ENCODE measurements around the gene BRD3OS.

GRCh38 chr9:134026981-134027380, 1.7 kb downstream of the BRD3OS start:
- TF ChIP-seq CTCF (IDR thresholded peaks at IDR 0.05) (no peak), POLR2A (IDR thresholded peaks at IDR 0.05) (no peak), EP300 (IDR thresholded peaks at IDR 0.05) (no peak)
